Measurements from ENCODE around the gene IGSF23.

- TF ChIP-seq CTCF (conservative IDR thresholded peaks at IDR 0.05; ENCODE audit: low read depth, low read length) (no peak), EZH2 (IDR thresholded peaks at IDR 0.05; ENCODE audit: borderline replicate concordance, low read depth, low read length, poor library complexity, severe bottlenecking) (no peak)
Measured at GRCh38 chr19:44673510-44673909, 60.1 kb downstream of the IGSF23 start.
